ACHN (cell line): ENCODE measurements around the gene KLHL40.

Experiments
- DNase-seq: peaks from one replicate; pipeline ENCODE4 v3.0.0-alpha.2; 2015
- in situ Hi-C: cut with HindIII; loops from 2 replicates; pipeline ENCODE4 v1.10.0; 2017; ENCODE audit warnings: low sequenced_read_pairs, low pct_ligation_motif_present, low pct_unique_long_range_greater_than_20kb

The KLHL40 gene

GRCh38 chr3:42666577-42666998 lies 18.7 kb upstream of the KLHL40 start:
- in situ Hi-C loops, result no loop called here
- DNase-seq, result no peak

GRCh38 chr3:42667096-42667522 lies 18.2 kb upstream of the KLHL40 start:
- in situ Hi-C loops, result no loop called here

GRCh38 chr3:42667523-42668412 lies 17.6 kb upstream of the KLHL40 start:
- no peak for DNase-seq
- in situ Hi-C loops, result no loop called here

More at GRCh38 chr3:42667096-42667522, 18.2 kb upstream of the KLHL40 start:
- no peak for DNase-seq

GRCh38 chr3:42668413-42668760 lies 16.9 kb upstream of the KLHL40 start:
- in situ Hi-C loops, result no loop called here
- no peak for DNase-seq

GRCh38 chr3:42668793-42669217 lies 16.5 kb upstream of the KLHL40 start:
- in situ Hi-C loops, result no loop called here
- no peak for DNase-seq

GRCh38 chr3:42670051-42670576 lies 15.2 kb upstream of the KLHL40 start:
- in situ Hi-C loops, result no loop called here

GRCh38 chr3:42670670-42671069 lies 14.7 kb upstream of the KLHL40 start:
- DNase-seq, result no peak
- in situ Hi-C loops, result no loop called here

More at GRCh38 chr3:42670051-42670576, 15.2 kb upstream of the KLHL40 start:
- DNase-seq, result no peak

GRCh38 chr3:42672515-42672914 lies 12.8 kb upstream of the KLHL40 start:
- no peak for DNase-seq
- in situ Hi-C loops, result no loop called here

GRCh38 chr3:42673082-42673481 lies 12.3 kb upstream of the KLHL40 start:
- no peak for DNase-seq

GRCh38 chr3:42674146-42674545 lies 11.2 kb upstream of the KLHL40 start:
- in situ Hi-C loops, result no loop called here
- no peak for DNase-seq

More at GRCh38 chr3:42673082-42673481, 12.3 kb upstream of the KLHL40 start:
- in situ Hi-C loops, result no loop called here

GRCh38 chr3:42675909-42676308 lies 9.4 kb upstream of the KLHL40 start:
- no peak for DNase-seq
- in situ Hi-C loops, result no loop called here

- DNase-seq, result no peak
- in situ Hi-C loops, result no loop called here
Observed at GRCh38 chr3:42678447-42678846, 6.9 kb upstream of the KLHL40 start.

- in situ Hi-C loops, result no loop called here
- no peak for DNase-seq
Observed at GRCh38 chr3:42680271-42680670, 5.1 kb upstream of the KLHL40 start.

GRCh38 chr3:42680806-42681205 lies 4.5 kb upstream of the KLHL40 start:
- in situ Hi-C loops, result no loop called here
- no peak for DNase-seq

GRCh38 chr3:42681361-42682038 lies 3.8 kb upstream of the KLHL40 start:
- in situ Hi-C loops, result no loop called here
- no peak for DNase-seq

GRCh38 chr3:42682301-42683070 lies 2.9 kb upstream of the KLHL40 start:
- no peak for DNase-seq
- in situ Hi-C loops, result no loop called here

- in situ Hi-C loops, result no loop called here
- DNase-seq, result peak; percentile 76
Observed at GRCh38 chr3:42683875-42684598, 1.3 kb upstream of the KLHL40 start.

GRCh38 chr3:42684632-42685362 lies 540 bp upstream of the KLHL40 start:
- no peak for DNase-seq
- in situ Hi-C loops, result no loop called here
